Keratinocyte (primary cell): ENCODE measurements around the gene COMMD3. TPM values are rescaled to one million over a fixed set of nuclear protein-coding genes. Genes with fewer than 3 reads are reported as not detected.

Experiments
- DNase-seq: peaks from one replicate; pipeline ENCODE4 v3.0.0-alpha.2; 2011; ENCODE audit warnings: low read depth, missing footprints, low spot score
- FAIRE-seq: peaks from 2 replicates; lab custom pipeline; 2011; peaks lifted over from hg19 to GRCh38; lab: Jason Lieb, UNC
- H2AFZ ChIP-seq: 2 replicates; pipeline ENCODE4 v1.6.0; 2012; ENCODE audit warnings: low read length, control low read depth, inconsistent platforms; ENCODE audit not compliant: control insufficient read depth
- H3K27ac ChIP-seq: 2 replicates; pipeline ENCODE4 v1.5.1; 2011; ENCODE audit warnings: low read length; ENCODE audit not compliant: control insufficient read depth, insufficient read depth
- H3K27me3 ChIP-seq: 3 replicates; pipeline ENCODE4 v1.6.0; 2011; ENCODE audit warnings: low read length; ENCODE audit not compliant: control insufficient read depth, insufficient read depth; ENCODE audit errors: extremely low read depth
- H3K36me3 ChIP-seq, 2 experiments: 2 replicates in 1 of 2; 3 replicates in 1 of 2; pipeline ENCODE4 v1.5.1; 2011; ENCODE audit warnings: low read length in 2 of 2, mild to moderate bottlenecking in 1 of 2; ENCODE audit not compliant: control insufficient read depth in 2 of 2, insufficient read depth in 2 of 2; ENCODE audit errors: extremely low read depth in 1 of 2
- H3K4me1 ChIP-seq: 3 replicates; pipeline ENCODE4 v1.5.1; 2011; ENCODE audit warnings: low read length; ENCODE audit not compliant: control insufficient read depth, insufficient read depth; ENCODE audit errors: extremely low read depth
- H3K4me2 ChIP-seq: 3 replicates; pipeline ENCODE4 v1.6.0; 2011; ENCODE audit warnings: low read depth, low read length; ENCODE audit not compliant: control insufficient read depth, insufficient read depth; ENCODE audit errors: extremely low read depth
- H3K4me3 ChIP-seq, 3 experiments: fragments of 200-600 bp in 1 of 3; sonication (generic) in 1 of 3; 2 replicates in 2 of 3; 3 replicates in 1 of 3; pipeline ENCODE4 v1.5.1; 2011 to 2016; ENCODE audit warnings: low read length in 3 of 3, mild to moderate bottlenecking in 3 of 3, control low read depth in 2 of 3, inconsistent platforms in 1 of 3, low read depth in 1 of 3, mixed read lengths in 1 of 3, mixed run types in 1 of 3, moderate library complexity in 1 of 3; ENCODE audit not compliant: control insufficient read depth in 2 of 3, insufficient read depth in 2 of 3; ENCODE audit errors: extremely low read depth in 1 of 3
- H3K79me2 ChIP-seq: 2 replicates; pipeline ENCODE4 v1.6.0; 2012; ENCODE audit warnings: low read length; ENCODE audit not compliant: control insufficient read depth, insufficient read depth
- H3K9ac ChIP-seq: 3 replicates; pipeline ENCODE4 v1.6.0; 2011; ENCODE audit warnings: low read length; ENCODE audit not compliant: control insufficient read depth, insufficient read depth; ENCODE audit errors: extremely low read depth
- H3K9me1 ChIP-seq: 3 replicates; pipeline ENCODE4 v1.6.0; 2011; ENCODE audit warnings: low read length; ENCODE audit not compliant: control insufficient read depth, insufficient read depth; ENCODE audit errors: extremely low read depth
- H3K9me3 ChIP-seq: 2 replicates; pipeline ENCODE4 v1.5.1; 2012; ENCODE audit warnings: low read depth, low read length; ENCODE audit not compliant: control insufficient read depth
- H4K20me1 ChIP-seq: 3 replicates; pipeline ENCODE4 v1.6.0; 2011; ENCODE audit warnings: low read length; ENCODE audit not compliant: control insufficient read depth, insufficient read depth; ENCODE audit errors: extremely low read depth
- EZH2 ChIP-seq: IDR thresholded peaks from one replicate; pipeline ENCODE4 v1.6.1; 2012; ENCODE audit warnings: inconsistent platforms, mild to moderate bottlenecking, low read length, moderate library complexity
- dilution Hi-C: fragments of 300-500 bp; cut with MboI; formaldehyde crosslinking; loops from one replicate; pipeline ENCODE4 v1.7.0; 2020; ENCODE audit warnings: low sequenced_read_pairs; ENCODE audit not compliant: extremely low pct_ligation_motif_present
- polyA plus RNA-seq, 5 experiments: library from polyadenylated mRNA; depleted of rRNA in 3 of 5; stranded (reverse) in 3 of 5; stranded (forward) in 1 of 5; unstranded in 1 of 5; fragments of >200 nt; gene quantifications; 1 replicate in 1 of 5; 2 replicates in 3 of 5; 3 replicates in 1 of 5; pipeline versions ENCODE4 v1.2.1 to v1.2.3, GENCODE V29; 2011 to 2012; ENCODE audit warnings: missing spikeins in 2 of 5, low read depth in 1 of 5, low replicate concordance in 1 of 5
- TF ChIP-seq, protein P1 (sequence below), 3 experiments: IDR thresholded peaks in 1 of 3; conservative IDR thresholded peaks in 1 of 3; optimal IDR thresholded peaks in 1 of 3; 2 replicates in 2 of 3; 3 replicates in 1 of 3; pipeline versions ENCODE3 to v1.5.1; 2011; ENCODE audit warnings: low read length in 3 of 3, mild to moderate bottlenecking in 3 of 3, moderate library complexity in 2 of 3, control low read depth in 1 of 3, inconsistent platforms in 1 of 3; ENCODE audit not compliant: insufficient read depth in 2 of 3; ENCODE audit errors: extremely low read depth in 1 of 3

The COMMD3 gene
- polyA plus RNA-seq, 1 donor (not counting 4 experiments of a cell fraction or from before 2014, with no cell fraction given), result 59.5 TPM

DNA sequence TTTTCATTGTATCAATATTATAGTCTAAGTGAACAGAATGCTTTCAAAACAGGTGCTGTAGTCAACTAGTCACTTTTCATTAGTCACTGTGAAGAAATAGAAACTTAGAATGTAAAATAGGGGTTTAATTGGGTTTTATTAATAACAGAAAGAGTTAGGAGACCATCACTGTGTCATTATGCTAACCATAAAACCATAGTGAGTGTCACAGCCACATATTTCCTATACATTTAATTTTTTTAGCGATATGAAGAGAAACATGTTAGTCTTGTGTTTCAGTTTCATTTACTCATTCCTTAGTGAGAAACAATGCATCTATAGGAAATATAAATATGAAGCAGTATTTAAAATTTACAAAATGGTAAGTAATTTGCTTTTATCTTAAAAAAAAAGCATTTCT, 51.3 kb downstream of the COMMD3 start:
- dilution Hi-C loops, result no loop called here
- H3K4me1 ChIP-seq, result no peaks in the 10 kb centered on the region
- H2AFZ ChIP-seq, result no peak overlapping the region
- H4K20me1 ChIP-seq, result no peaks in the 10 kb centered on the region
- H3K27me3 ChIP-seq, result peaks cover 3% of the 10 kb centered on the region
- H3K9ac ChIP-seq, result no peak overlapping the region
- H3K9me3 ChIP-seq, result no peaks in the 10 kb centered on the region
- H3K79me2 ChIP-seq, result no peaks in the 10 kb centered on the region
- H3K36me3 ChIP-seq, result no peaks in the 10 kb centered on the region
- H3K4me2 ChIP-seq, result no peak overlapping the region
- DNase-seq (no peak), FAIRE-seq (no peak)
- no peak for TF ChIP-seq EZH2
- TF ChIP-seq, protein P1, sequence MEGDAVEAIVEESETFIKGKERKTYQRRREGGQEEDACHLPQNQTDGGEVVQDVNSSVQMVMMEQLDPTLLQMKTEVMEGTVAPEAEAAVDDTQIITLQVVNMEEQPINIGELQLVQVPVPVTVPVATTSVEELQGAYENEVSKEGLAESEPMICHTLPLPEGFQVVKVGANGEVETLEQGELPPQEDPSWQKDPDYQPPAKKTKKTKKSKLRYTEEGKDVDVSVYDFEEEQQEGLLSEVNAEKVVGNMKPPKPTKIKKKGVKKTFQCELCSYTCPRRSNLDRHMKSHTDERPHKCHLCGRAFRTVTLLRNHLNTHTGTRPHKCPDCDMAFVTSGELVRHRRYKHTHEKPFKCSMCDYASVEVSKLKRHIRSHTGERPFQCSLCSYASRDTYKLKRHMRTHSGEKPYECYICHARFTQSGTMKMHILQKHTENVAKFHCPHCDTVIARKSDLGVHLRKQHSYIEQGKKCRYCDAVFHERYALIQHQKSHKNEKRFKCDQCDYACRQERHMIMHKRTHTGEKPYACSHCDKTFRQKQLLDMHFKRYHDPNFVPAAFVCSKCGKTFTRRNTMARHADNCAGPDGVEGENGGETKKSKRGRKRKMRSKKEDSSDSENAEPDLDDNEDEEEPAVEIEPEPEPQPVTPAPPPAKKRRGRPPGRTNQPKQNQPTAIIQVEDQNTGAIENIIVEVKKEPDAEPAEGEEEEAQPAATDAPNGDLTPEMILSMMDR (optimal IDR thresholded peaks at IDR 0.05 in 1 of 3, IDR thresholded peaks at IDR 0.05 in 1 of 3, conservative IDR thresholded peaks at IDR 0.05 in 1 of 3; ENCODE audit: extremely low read depth in 1 of 3, insufficient read depth in 2 of 3, low read length in 3 of 3), result no peak
- no peak overlapping the region for H3K4me3 ChIP-seq
- no peaks in the 10 kb centered on the region for H3K9me1 ChIP-seq
- no peak overlapping the region for H3K27ac ChIP-seq

DNA sequence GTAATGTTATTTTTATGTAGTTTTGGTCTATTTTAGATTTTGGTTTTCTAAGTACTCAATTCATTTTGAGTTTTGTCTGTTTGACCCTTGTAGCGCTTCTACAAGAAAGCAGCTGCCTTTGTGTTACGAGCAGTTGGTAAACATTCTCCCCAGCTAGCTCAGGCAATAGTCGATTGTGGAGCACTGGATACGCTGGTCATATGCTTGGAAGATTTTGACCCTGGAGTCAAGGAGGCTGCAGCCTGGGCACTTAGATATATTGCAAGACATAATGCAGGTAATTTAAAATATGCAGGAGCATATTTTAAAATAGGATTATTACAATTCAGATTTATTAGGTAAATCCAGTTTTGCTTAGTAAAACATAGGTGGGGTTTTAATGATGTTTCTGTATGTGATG, 52.2 kb downstream of the COMMD3 start:
- Histone ChIP-seq H3K4me2 (no peak overlapping the region), H3K9me3 (no peaks in the 10 kb centered on the region), H3K27ac (no peak overlapping the region), H3K79me2 (no peaks in the 10 kb centered on the region), H4K20me1 (no peaks in the 10 kb centered on the region), H3K9me1 (no peaks in the 10 kb centered on the region), H2AFZ (no peak overlapping the region), H3K27me3 (peaks cover 4% of the 10 kb centered on the region), H3K4me1 (no peaks in the 10 kb centered on the region), H3K4me3 (no peak overlapping the region), H3K36me3 (no peaks in the 10 kb centered on the region), H3K9ac (no peak overlapping the region)
- dilution Hi-C loops, result no loop called here
- FAIRE-seq, result no peak
- no peak for TF ChIP-seq EZH2
- TF ChIP-seq, protein P1 (optimal IDR thresholded peaks at IDR 0.05 in 1 of 3, IDR thresholded peaks at IDR 0.05 in 1 of 3, conservative IDR thresholded peaks at IDR 0.05 in 1 of 3; ENCODE audit: extremely low read depth in 1 of 3, insufficient read depth in 2 of 3, low read length in 3 of 3), result no peak
- no peak for DNase-seq
